ENCODE measurements around the gene ABCC1.
"Not testable (repeated sequence)": the region's sequence is repeated elsewhere in the genome, so short reads cannot be mapped to it uniquely, and the experiment has no call there.

DNA sequence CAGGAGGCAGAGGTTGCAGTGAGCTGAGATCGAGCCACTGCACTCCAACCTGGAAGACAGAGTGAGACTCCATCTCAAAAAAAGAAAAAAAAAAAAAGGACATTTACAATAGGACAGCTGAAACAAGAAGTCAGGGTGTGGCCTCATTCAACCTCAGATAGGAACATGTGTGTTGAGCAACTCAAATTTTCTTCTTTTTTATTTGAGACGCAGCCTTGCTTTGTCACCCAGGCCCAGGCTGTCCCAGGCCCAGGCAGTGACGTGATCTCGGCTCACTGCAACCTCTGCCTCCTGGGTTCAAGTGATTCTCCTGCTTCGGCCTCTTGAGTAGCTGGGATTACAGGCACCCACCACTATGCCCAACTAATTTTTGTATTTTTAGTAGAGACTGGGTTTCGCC lies 12.6 kb upstream of the ABCC1 start:
- TF ChIP-seq CTCF (optimal IDR thresholded peaks at IDR 0.05 in 1 of 3, IDR thresholded peaks at IDR 0.05 in 1 of 3, conservative IDR thresholded peaks at IDR 0.05 in 1 of 3; ENCODE audit: extremely low read depth in 1 of 3, insufficient read depth in 2 of 3, low read length in 3 of 3); EZH2 (IDR thresholded peaks at IDR 0.05; ENCODE audit: low read length): not testable (repeated sequence)
